IMR-90 (cell line): Measurements from ENCODE around the gene TPM4. TPM values are rescaled to one million over a fixed set of nuclear protein-coding genes. Genes with fewer than 3 reads are reported as not detected.

Experiments used
- ATAC-seq: fragments of 200-7000 bp; cut with Tn5 transposase; 2 replicates; pipeline ENCODE4 v1.9.1; 2020; ENCODE audit warnings: low read depth, mild to moderate bottlenecking, moderate library complexity
- BruUV-seq: library from RNA; stranded (reverse); fragments of 400-500 nt; replicated peaks from 2 replicates; lab custom pipeline; 2021; lab: Mats Ljungman, UMichigan
- CTCF ChIA-PET: fragments of 300-600 bp; formaldehyde crosslinking; extraction: SDS; loops from one replicate; lab custom pipeline; 2021; ENCODE audit warnings: antibody characterized with exemption; lab: Yijun Ruan, JAX
- POLR2A ChIA-PET: fragments of 300-600 bp; sonication (Branson Sonifier 250); formaldehyde crosslinking; loops from one replicate; lab custom pipeline; 2022; ENCODE audit warnings: antibody characterized with exemption; ENCODE audit not compliant: unreplicated experiment; lab: Charles Lee
- DNase-seq: peaks from one replicate; pipeline ENCODE4 v3.0.0; 2013
- H2AFZ ChIP-seq: replicated peaks from 2 replicates; pipeline ENCODE3; 2013; ENCODE audit warnings: low read length, mild to moderate bottlenecking; ENCODE audit not compliant: poor library complexity
- H2AK5ac ChIP-seq: 2 replicates; pipeline ENCODE4 v1.6.1; 2013; ENCODE audit warnings: low read depth, low read length, inconsistent platforms
- H2AK9ac ChIP-seq: replicated peaks from 2 replicates; pipeline ENCODE3; 2013; ENCODE audit warnings: mild to moderate bottlenecking, low read depth, low read length, moderate library complexity; ENCODE audit not compliant: poor library complexity
- H2BK120ac ChIP-seq: 2 replicates; pipeline ENCODE4 v1.6.1; 2013; ENCODE audit warnings: low read depth, low read length, inconsistent platforms
- H2BK15ac ChIP-seq: 3 replicates; pipeline ENCODE4 v1.6.1; 2013; ENCODE audit warnings: low read depth, low read length, inconsistent platforms
- H2BK20ac ChIP-seq: 2 replicates; pipeline ENCODE4 v1.6.1; 2013; ENCODE audit warnings: low read depth, mild to moderate bottlenecking, inconsistent platforms, low read length, moderate library complexity
- H2BK5ac ChIP-seq: 2 replicates; pipeline ENCODE4 v1.6.1; 2013; ENCODE audit warnings: mild to moderate bottlenecking, low read depth, low read length, inconsistent platforms; ENCODE audit not compliant: poor library complexity, severe bottlenecking
- H3K14ac ChIP-seq: replicated peaks from 2 replicates; pipeline ENCODE4 v1.6.1; 2013; ENCODE audit warnings: low read depth, low read length, inconsistent platforms
- H3K18ac ChIP-seq: 2 replicates; pipeline ENCODE4 v1.6.1; 2013; ENCODE audit warnings: low read depth, low read length, control low read depth
- H3K23ac ChIP-seq: 2 replicates; pipeline ENCODE4 v1.6.1; 2013; ENCODE audit warnings: low read depth, low read length, inconsistent platforms
- H3K27ac ChIP-seq: 2 replicates; pipeline ENCODE4 v1.5.1; 2013; ENCODE audit warnings: mild to moderate bottlenecking, control low read depth, low read length; ENCODE audit not compliant: insufficient read depth
- H3K27me3 ChIP-seq: 2 replicates; pipeline ENCODE4 v1.6.1; 2013; ENCODE audit warnings: low read length; ENCODE audit not compliant: control insufficient read depth, insufficient read depth
- H3K36me3 ChIP-seq: 2 replicates; pipeline ENCODE4 v1.6.1; 2013; ENCODE audit warnings: low read length, mixed read lengths; ENCODE audit not compliant: control insufficient read depth, insufficient read depth
- H3K4ac ChIP-seq: 2 replicates; pipeline ENCODE4 v1.6.1; 2013; ENCODE audit warnings: low read depth, low read length, inconsistent platforms
- H3K4me1 ChIP-seq: 2 replicates; pipeline ENCODE4 v1.6.1; 2013; ENCODE audit warnings: low read length, mixed read lengths; ENCODE audit not compliant: control insufficient read depth, insufficient read depth
- H3K4me2 ChIP-seq: 2 replicates; pipeline ENCODE4 v1.6.1; 2013; ENCODE audit warnings: low read depth, mild to moderate bottlenecking, control low read depth, low read length, moderate library complexity
- H3K4me3 ChIP-seq: 2 replicates; pipeline ENCODE4 v1.5.1; 2013; ENCODE audit warnings: low read depth, mild to moderate bottlenecking, control low read depth, low read length, moderate library complexity; ENCODE audit not compliant: insufficient read depth
- H3K56ac ChIP-seq: 2 replicates; pipeline ENCODE4 v1.6.1; 2013; ENCODE audit warnings: low read length, inconsistent platforms; ENCODE audit not compliant: insufficient read depth; ENCODE audit errors: extremely low read depth
- H3K79me1 ChIP-seq, 2 experiments: 2 replicates each; pipeline ENCODE4 v1.6.1; 2013; ENCODE audit warnings: low read length in 2 of 2, inconsistent platforms in 1 of 2, low read depth in 1 of 2
- H3K9ac ChIP-seq: 2 replicates; pipeline ENCODE4 v1.6.1; 2013; ENCODE audit warnings: low read depth, low read length, control low read depth
- H3K9me1 ChIP-seq: 2 replicates; pipeline ENCODE4 v1.6.1; 2013; ENCODE audit warnings: low read length, inconsistent platforms; ENCODE audit not compliant: insufficient read depth
- H3K9me3 ChIP-seq: 2 replicates; pipeline ENCODE4 v1.6.1; 2013; ENCODE audit warnings: low read length; ENCODE audit not compliant: control insufficient read depth, insufficient read depth
- H4K20me1 ChIP-seq: 2 replicates; pipeline ENCODE4 v1.6.1; 2013; ENCODE audit warnings: low read length, inconsistent platforms; ENCODE audit not compliant: insufficient read depth
- H4K5ac ChIP-seq: 2 replicates; pipeline ENCODE4 v1.6.1; 2013; ENCODE audit warnings: mild to moderate bottlenecking, low read depth, low read length, control low read depth
- H4K8ac ChIP-seq, 2 experiments: 2 replicates each; pipeline ENCODE4 v1.6.1; 2013; ENCODE audit warnings: low read depth in 2 of 2, low read length in 2 of 2, control low read depth in 1 of 2, inconsistent platforms in 1 of 2
- H4K91ac ChIP-seq: 2 replicates; pipeline ENCODE4 v1.6.1; 2013; ENCODE audit warnings: low read depth, low read length, inconsistent platforms; ENCODE audit not compliant: insufficient read depth
- BHLHE40 ChIP-seq: fragments of 150-350 bp; IDR thresholded peaks from 2 replicates; pipeline ENCODE4 v1.6.1; 2016; ENCODE audit warnings: mild to moderate bottlenecking, low read depth, low read length
- CEBPB ChIP-seq: IDR thresholded peaks from 2 replicates; pipeline ENCODE4 v1.6.1; 2012; ENCODE audit warnings: low read depth, low read length, improper control_type of control experiment
- CTCF ChIP-seq: conservative IDR thresholded peaks from 2 replicates; pipeline ENCODE4 v1.5.1; 2012; ENCODE audit warnings: mild to moderate bottlenecking, low read depth, low read length, improper control_type of control experiment
- ELK1 ChIP-seq: fragments of 150-350 bp; IDR thresholded peaks from 2 replicates; pipeline ENCODE4 v1.6.1; 2016; ENCODE audit warnings: low read depth, mild to moderate bottlenecking, low read length, moderate library complexity, borderline replicate concordance
- MAFK ChIP-seq: IDR thresholded peaks from 2 replicates; pipeline ENCODE4 v1.6.1; 2012; ENCODE audit warnings: low read depth, low read length, improper control_type of control experiment
- MAZ ChIP-seq: IDR thresholded peaks from 2 replicates; pipeline ENCODE4 v1.6.1; 2012; ENCODE audit warnings: low read depth, mild to moderate bottlenecking, low read length, improper control_type of control experiment, moderate library complexity, borderline replicate concordance
- MXI1 ChIP-seq: IDR thresholded peaks from 2 replicates; pipeline ENCODE4 v1.6.1; 2012; ENCODE audit warnings: low read depth, mild to moderate bottlenecking, low read length, moderate library complexity, borderline replicate concordance
- NFE2L2 ChIP-seq: fragments of 150-350 bp; IDR thresholded peaks from 2 replicates; pipeline ENCODE4 v1.6.1; 2016; ENCODE audit warnings: low read depth, mild to moderate bottlenecking, low read length
- POLR2A ChIP-seq: IDR thresholded peaks from 2 replicates; pipeline ENCODE4 v1.6.1; 2012; ENCODE audit warnings: mild to moderate bottlenecking, low read depth, low read length
- RCOR1 ChIP-seq: IDR thresholded peaks from 2 replicates; pipeline ENCODE4 v1.6.1; 2012; ENCODE audit warnings: mild to moderate bottlenecking, low read length, improper control_type of control experiment; ENCODE audit not compliant: insufficient replicate concordance
- SMC3 ChIP-seq: fragments of 150-350 bp; IDR thresholded peaks from 2 replicates; pipeline ENCODE4 v1.6.1; 2016; ENCODE audit warnings: low read depth, mild to moderate bottlenecking, antibody characterized with exemption, low read length, moderate library complexity
- USF2 ChIP-seq: fragments of 150-350 bp; IDR thresholded peaks from 2 replicates; pipeline ENCODE4 v1.6.1; 2017; ENCODE audit warnings: mild to moderate bottlenecking, antibody characterized with exemption, low read length, low read depth
- WGBS, 2 experiments: methylation state at CpG; one replicate each; pipeline versions ENCODE4 v1.1.5 to v1.1.7; 2013; ENCODE audit warnings: missing lambda C conversion rate in 2 of 2; ENCODE audit not compliant: insufficient read length in 1 of 2; ENCODE audit errors: extremely low coverage in 2 of 2; 5-methylcytosine and 5-hydroxymethylcytosine counted together
- dilution Hi-C: fragments of 300-500 bp; cut with HindIII; formaldehyde crosslinking; loops from one replicate; pipeline ENCODE4 v1.14.3; 2018; ENCODE audit warnings: low sequenced_read_pairs; ENCODE audit not compliant: unreplicated experiment
- in situ Hi-C: fragments of 300-500 bp; cut with MboI; formaldehyde crosslinking; loops from 3 replicates; pipeline ENCODE4 v1.14.3; 2019; ENCODE audit warnings: low sequenced_read_pairs, inconsistent platforms, mixed read lengths
- intact Hi-C: fragments of 100-400 bp; cut with micrococcal nuclease; formaldehyde crosslinking; loops from 2 replicates; pipeline ENCODE4 v1.10.0; 2022
- polyA plus RNA-seq, 3 experiments: library from polyadenylated mRNA; depleted of rRNA; stranded (reverse); fragments of >200 nt; gene quantifications; 2 replicates each; pipeline ENCODE4 v1.2.3, GENCODE V29; 2012; ENCODE audit warnings: low replicate concordance in 1 of 3
- total RNA-seq: library from RNA; depleted of rRNA; stranded (reverse); fragments of >200 nt; gene quantifications from 2 replicates; pipeline ENCODE4 v1.2.3, GENCODE V29; 2012

Gene TPM4
- total and polyA plus RNA-seq, 2 of the 4 experiments (the other 2 are of a cell fraction): 1,075 to 1,160 TPM

- Histone ChIP-seq H3K4me1 (no peaks in the 10 kb centered on the region), H2AK9ac (no peak overlapping the region), H2BK15ac (no peak overlapping the region), H3K4me2 (no peak overlapping the region), H3K79me1 (peaks cover 3 to 20% of the 10 kb centered on the region in 2 experiments; a peak in 3 of 4 replicates), H3K56ac (no peak overlapping the region), H3K23ac (no peak overlapping the region), H4K20me1 (no peaks in the 10 kb centered on the region; the same call in 1 of the 2 replicates), H4K91ac (no peak overlapping the region), H3K18ac (no peak overlapping the region), H4K5ac (no peak overlapping the region), H3K9me3 (no peaks in the 10 kb centered on the region), H2AK5ac (no peak overlapping the region), H2BK5ac (no peak overlapping the region), H3K4ac (no peak overlapping the region), H3K9me1 (no peaks in the 10 kb centered on the region), H3K27me3 (no peaks in the 10 kb centered on the region), H2BK20ac (no peak overlapping the region), H2AFZ (no peak overlapping the region), H3K4me3 (no peak overlapping the region), H3K27ac (no peak overlapping the region), H2BK120ac (no peak overlapping the region), H3K36me3 (peaks cover 83% of the 10 kb centered on the region), H4K8ac (no peak overlapping the region), H3K9ac (no peak overlapping the region), H3K14ac (no peak overlapping the region)
- dilution Hi-C loops: no loop called here
- intact Hi-C loops: no loop called here
- POLR2A ChIA-PET: no interaction called here
- CTCF ChIA-PET: no interaction called here
- no peak for ATAC-seq
- TF ChIP-seq ELK1: no peak
- TF ChIP-seq BHLHE40: no peak
- no peak for TF ChIP-seq CEBPB
- no peak for TF ChIP-seq MXI1
- no peak for TF ChIP-seq POLR2A
- no peak for TF ChIP-seq MAFK
- TF ChIP-seq RCOR1: no peak
- no peak for TF ChIP-seq SMC3
- TF ChIP-seq MAZ: no peak
- TF ChIP-seq CTCF: no peak
- TF ChIP-seq USF2: no peak
- no peak for TF ChIP-seq NFE2L2
- DNase-seq: no peak
- whole genome bisulfite sequencing, 2 experiments: 85% methylated on average over 5 of the region's 14 CpGs; no CpG with 5 or more reads in 1 of the 2 experiments
- in situ Hi-C loops: no loop called here
- BruUV-seq: no TSS peak
Observed at GRCh38 chr19:16124953-16125352, 48.7 kb downstream of the TPM4 start.
